Ramos (cell line): ENCODE data around the gene STYXL1.

Experiments used
- in situ Hi-C: fragments of 300-500 bp; cut with MboI; formaldehyde crosslinking; loops from one replicate; pipeline ENCODE4 v1.14.3; 2022; ENCODE audit warnings: low sequenced_read_pairs; ENCODE audit not compliant: unreplicated experiment

The STYXL1 gene

GRCh38 chr7:75962607-75963380 lies 85.0 kb downstream of the STYXL1 start:
- in situ Hi-C loops: no loop called here

GRCh38 chr7:75961218-75961617 lies 86.6 kb downstream of the STYXL1 start:
- in situ Hi-C loops: no loop called here

GRCh38 chr7:75960372-75960771 lies 87.4 kb downstream of the STYXL1 start:
- in situ Hi-C loops: no loop called here

- in situ Hi-C loops: no loop called here
Observed at GRCh38 chr7:75958802-75959543, 88.8 kb downstream of the STYXL1 start.

GRCh38 chr7:75957021-75957736 lies 90.6 kb downstream of the STYXL1 start:
- in situ Hi-C loops: no loop called here

GRCh38 chr7:75955331-75955955 lies 92.4 kb downstream of the STYXL1 start:
- in situ Hi-C loops: no loop called here

- in situ Hi-C loops: no loop called here
Observed at GRCh38 chr7:75953931-75954330, 93.9 kb downstream of the STYXL1 start.

GRCh38 chr7:75953431-75953830 lies 94.4 kb downstream of the STYXL1 start:
- in situ Hi-C loops: no loop called here

- in situ Hi-C loops: no loop called here
Observed at GRCh38 chr7:75951506-75951905, 96.3 kb downstream of the STYXL1 start.

- in situ Hi-C loops: no loop called here
Observed at GRCh38 chr7:75950111-75950681, 97.6 kb downstream of the STYXL1 start.

- in situ Hi-C loops: no loop called here
Observed at GRCh38 chr7:75948179-75948578, 99.6 kb downstream of the STYXL1 start.
